ENCODE data around the gene SERTAD2.

Gene SERTAD2

GRCh38 chr2:64672708-64673107, 19.0 kb upstream of the SERTAD2 start:
- no peak for DNase-seq

GRCh38 chr2:64670047-64670446, 16.3 kb upstream of the SERTAD2 start:
- no peak for DNase-seq

GRCh38 chr2:64669288-64669687, 15.6 kb upstream of the SERTAD2 start:
- no peak for DNase-seq

- no peak for DNase-seq
Measured at GRCh38 chr2:64668542-64668941, 14.8 kb upstream of the SERTAD2 start.

GRCh38 chr2:64667535-64667934, 13.8 kb upstream of the SERTAD2 start:
- no peak for DNase-seq

GRCh38 chr2:64666810-64667438, 13.2 kb upstream of the SERTAD2 start:
- DNase-seq = no peak

GRCh38 chr2:64665709-64666108, 12.0 kb upstream of the SERTAD2 start:
- no peak for DNase-seq

GRCh38 chr2:64663402-64663801, 9.7 kb upstream of the SERTAD2 start:
- DNase-seq = no peak

- no peak for DNase-seq
Measured at GRCh38 chr2:64661741-64662169, 8.0 kb upstream of the SERTAD2 start.

GRCh38 chr2:64659252-64659651, 5.5 kb upstream of the SERTAD2 start:
- DNase-seq = no peak

GRCh38 chr2:64658269-64658668, 4.6 kb upstream of the SERTAD2 start:
- no peak for DNase-seq

GRCh38 chr2:64657411-64657810, 3.7 kb upstream of the SERTAD2 start:
- DNase-seq = no peak

GRCh38 chr2:64656379-64656778, 2.7 kb upstream of the SERTAD2 start:
- DNase-seq = no peak

GRCh38 chr2:64655873-64656272, 2.2 kb upstream of the SERTAD2 start:
- no peak for DNase-seq

- no peak for DNase-seq
Measured at GRCh38 chr2:64655018-64655664, 1.4 kb upstream of the SERTAD2 start.

- no peak for DNase-seq
Measured at GRCh38 chr2:64654063-64654811, 524 bp upstream of the SERTAD2 start.

GRCh38 chr2:64652231-64653108, 1.2 kb downstream of the SERTAD2 start:
- no peak for DNase-seq

- no peak for DNase-seq
Measured at GRCh38 chr2:64651590-64651989, 2.1 kb downstream of the SERTAD2 start.

GRCh38 chr2:64650722-64651338, 2.9 kb downstream of the SERTAD2 start:
- no peak for DNase-seq

- no peak for DNase-seq
Measured at GRCh38 chr2:64650296-64650695, 3.4 kb downstream of the SERTAD2 start.

- no peak for DNase-seq
Measured at GRCh38 chr2:64649626-64650025, 4.1 kb downstream of the SERTAD2 start.

GRCh38 chr2:64649013-64649484, 4.7 kb downstream of the SERTAD2 start:
- DNase-seq = no peak

All from NCI-H774 (cell line).